ENCODE data around the gene SH3BP4.

- no peak for TF ChIP-seq CTCF (conservative IDR thresholded peaks at IDR 0.05 in 1 of 2, IDR thresholded peaks at IDR 0.05 in 1 of 2; ENCODE audit: extremely low read depth in 1 of 2, insufficient read depth in 1 of 2, low read depth in 1 of 2, low read length in 2 of 2)
- no peak for TF ChIP-seq EZH2 (IDR thresholded peaks at IDR 0.05; ENCODE audit: borderline replicate concordance, low read length)
Observed at GRCh38 chr2:235102896-235103295, 151.1 kb downstream of the SH3BP4 start.

Data from mammary epithelial cell (primary cell).